ENCODE results near the gene PDXK. TPM values are rescaled to one million over a fixed set of nuclear protein-coding genes. Genes with fewer than 3 reads are reported as not detected.
"Not testable (repeated sequence)": the region's sequence is repeated elsewhere in the genome, so short reads cannot be mapped to it uniquely, and the experiment has no call there.

The PDXK gene
- total RNA-seq, 1 experiment from 2014 or later = 46.4 TPM

- H3K9me3 ChIP-seq (replicated peaks) = no peaks in the 10 kb centered on the region
- 0 out of 2 replicates have a peak, but pooled peaks cover 7% of the 10 kb centered on the region for H3K27me3 ChIP-seq
- no peaks in the 10 kb centered on the region; the same call in 1 of the 2 replicates for H3K4me1 ChIP-seq
- H3K36me3 ChIP-seq = no peaks in the 10 kb centered on the region
- DNase-seq = no peak
- H3K27ac ChIP-seq = no peak overlapping the region
- H3K4me3 ChIP-seq = no peak overlapping the region
Measured at GRCh38 chr21:43708745-43709381, 10.1 kb upstream of the PDXK start.

- H3K27ac ChIP-seq = no peak overlapping the region
- H3K4me3 ChIP-seq = no peak overlapping the region
- 0 out of 2 replicates have a peak, but pooled peaks cover 7% of the 10 kb centered on the region for H3K27me3 ChIP-seq
- DNase-seq = no peak
- H3K9me3 ChIP-seq (replicated peaks) = no peaks in the 10 kb centered on the region
- no peaks in the 10 kb centered on the region for H3K36me3 ChIP-seq
- peaks cover 6% of the 10 kb centered on the region for H3K4me1 ChIP-seq
Measured at GRCh38 chr21:43712268-43712942, 6.5 kb upstream of the PDXK start.

GRCh38 chr21:43713123-43713522 lies 5.8 kb upstream of the PDXK start:
- not testable (repeated sequence) for H3K27me3 ChIP-seq; H3K27ac ChIP-seq; H3K36me3 ChIP-seq; H3K4me3 ChIP-seq; H3K4me1 ChIP-seq; DNase-seq; H3K9me3 ChIP-seq (replicated peaks)

GRCh38 chr21:43716376-43717165 lies 2.4 kb upstream of the PDXK start:
- Histone ChIP-seq H3K27ac (no peak overlapping the region), H3K4me3 (no peak overlapping the region), H3K9me3 (replicated peaks) (no peaks in the 10 kb centered on the region), H3K36me3 (no peaks in the 10 kb centered on the region), H3K27me3 (no peaks in the 10 kb centered on the region), H3K4me1 (peaks cover 6% of the 10 kb centered on the region)
- DNase-seq = peak; percentile 47 to 64

GRCh38 chr21:43717166-43717853 lies 1.6 kb upstream of the PDXK start:
- H3K27ac ChIP-seq = no peak overlapping the region
- DNase-seq = no peak
- peaks cover 6% of the 10 kb centered on the region for H3K4me1 ChIP-seq
- no peak overlapping the region for H3K4me3 ChIP-seq
- H3K9me3 ChIP-seq (replicated peaks) = no peaks in the 10 kb centered on the region
- H3K36me3 ChIP-seq = no peaks in the 10 kb centered on the region
- H3K27me3 ChIP-seq = no peaks in the 10 kb centered on the region

- Histone ChIP-seq H3K9me3 (replicated peaks) (no peaks in the 10 kb centered on the region), H3K27me3 (no peaks in the 10 kb centered on the region), H3K4me3 (peak overlapping the region; percentile 78), H3K4me1 (peaks cover 6% of the 10 kb centered on the region), H3K27ac (peak overlapping the region; percentile 15; the same call in 1 of the 2 replicates), H3K36me3 (no peaks in the 10 kb centered on the region)
- DNase-seq = no peak
Measured at GRCh38 chr21:43717967-43718871, 710 bp upstream of the PDXK start.

- Histone ChIP-seq H3K36me3 (no peaks in the 10 kb centered on the region), H3K9me3 (replicated peaks) (no peaks in the 10 kb centered on the region), H3K27ac (no peak overlapping the region; the same call in 1 of the 2 replicates), H3K27me3 (no peaks in the 10 kb centered on the region), H3K4me1 (peaks cover 6% of the 10 kb centered on the region), H3K4me3 (peak overlapping the region; percentile 78)
- no peak for DNase-seq
Measured at GRCh38 chr21:43719748-43720538, 1.0 kb downstream of the PDXK start.

- H3K36me3 ChIP-seq = no peaks in the 10 kb centered on the region
- H3K9me3 ChIP-seq (replicated peaks) = no peaks in the 10 kb centered on the region
- H3K4me1 ChIP-seq = peaks cover 10% of the 10 kb centered on the region
- H3K4me3 ChIP-seq = no peak overlapping the region
- no peaks in the 10 kb centered on the region for H3K27me3 ChIP-seq
- no peak for DNase-seq
- H3K27ac ChIP-seq = no peak overlapping the region
Measured at GRCh38 chr21:43720539-43721166, 1.7 kb downstream of the PDXK start.

GRCh38 chr21:43721206-43721605 lies 2.3 kb downstream of the PDXK start:
- Histone ChIP-seq H3K9me3 (replicated peaks) (no peaks in the 10 kb centered on the region), H3K27ac (no peak overlapping the region), H3K36me3 (no peaks in the 10 kb centered on the region), H3K27me3 (no peaks in the 10 kb centered on the region), H3K4me3 (no peak overlapping the region), H3K4me1 (peaks cover 14% of the 10 kb centered on the region)
- DNase-seq = no peak

- H3K27ac ChIP-seq = no peak overlapping the region
- no peak for DNase-seq
- H3K27me3 ChIP-seq = no peaks in the 10 kb centered on the region
- H3K36me3 ChIP-seq = no peaks in the 10 kb centered on the region
- no peaks in the 10 kb centered on the region for H3K9me3 ChIP-seq (replicated peaks)
- no peak overlapping the region for H3K4me3 ChIP-seq
- H3K4me1 ChIP-seq = peaks cover 7% of the 10 kb centered on the region
Measured at GRCh38 chr21:43721939-43722338, 3.0 kb downstream of the PDXK start.

- no peak for DNase-seq
- Histone ChIP-seq H3K9me3 (replicated peaks) (no peaks in the 10 kb centered on the region), H3K4me1 (peaks cover 15% of the 10 kb centered on the region), H3K27me3 (no peaks in the 10 kb centered on the region), H3K4me3 (no peak overlapping the region), H3K27ac (no peak overlapping the region), H3K36me3 (no peaks in the 10 kb centered on the region)
Measured at GRCh38 chr21:43723648-43724047, 4.7 kb downstream of the PDXK start.

- Histone ChIP-seq H3K27me3 (no peaks in the 10 kb centered on the region), H3K4me1 (peaks cover 15% of the 10 kb centered on the region), H3K4me3 (no peak overlapping the region), H3K36me3 (no peaks in the 10 kb centered on the region), H3K27ac (no peak overlapping the region), H3K9me3 (replicated peaks) (no peaks in the 10 kb centered on the region)
- DNase-seq = no peak
Measured at GRCh38 chr21:43726686-43727518, 8.0 kb downstream of the PDXK start.
